ENCODE data around the gene COL2A1.

- TF ChIP-seq CTCF (optimal IDR thresholded peaks at IDR 0.05 in 1 of 3, IDR thresholded peaks at IDR 0.05 in 1 of 3, conservative IDR thresholded peaks at IDR 0.05 in 1 of 3; ENCODE audit: extremely low read depth in 1 of 3, insufficient read depth in 2 of 3, low read length in 3 of 3): peak in 1 of 3 experiments; percentile 25
- no peak for TF ChIP-seq EZH2 (IDR thresholded peaks at IDR 0.05; ENCODE audit: low read length)
Observed at GRCh38 chr12:47941871-47942613, 62.2 kb downstream of the COL2A1 start.

Measured in keratinocyte (primary cell).